GM12892 (cell line): Measurements from ENCODE around the gene ALPK1.
"Not testable (repeated sequence)": the region's sequence is repeated elsewhere in the genome, so short reads cannot be mapped to it uniquely, and the experiment has no call there.

Experiments used
- DNase-seq: peaks from one replicate; pipeline ENCODE4 v3.0.0; 2011; ENCODE audit not compliant: insufficient read length
- FAIRE-seq: peaks from 2 replicates; lab custom pipeline; 2011; peaks lifted over from hg19 to GRCh38; lab: Jason Lieb, UNC
- POLR2A ChIP-seq: IDR thresholded peaks from 2 replicates; pipeline ENCODE4 v1.6.1; 2011; ENCODE audit warnings: low read depth, low read length, control low read depth
- POLR2AphosphoS5 ChIP-seq: IDR thresholded peaks from 2 replicates; pipeline ENCODE4 v1.6.1; 2011; ENCODE audit warnings: low read depth, low read length, control low read depth
- TAF1 ChIP-seq: IDR thresholded peaks from 2 replicates; pipeline ENCODE4 v1.6.1; 2011; ENCODE audit warnings: low read depth, mild to moderate bottlenecking, control low read depth, low read length, borderline replicate concordance

The ALPK1 gene

GRCh38 chr4:112277705-112278448, 19.3 kb upstream of the ALPK1 start:
- no peak for FAIRE-seq
- TF ChIP-seq POLR2A (no peak), POLR2AphosphoS5 (no peak), TAF1 (no peak)
- DNase-seq: no peak

- FAIRE-seq (peak; percentile 81), DNase-seq (no peak)
- TF ChIP-seq POLR2AphosphoS5 (no peak; the same call in 1 of the 2 replicates), POLR2A (no peak), TAF1 (no peak)
Measured at GRCh38 chr4:112279025-112279881, 17.9 kb upstream of the ALPK1 start.

GRCh38 chr4:112279882-112280315, 17.3 kb upstream of the ALPK1 start:
- no peak for DNase-seq
- peak; percentile 68 for FAIRE-seq
- TF ChIP-seq TAF1: no peak
- no peak for TF ChIP-seq POLR2AphosphoS5
- TF ChIP-seq POLR2A: no peak

GRCh38 chr4:112280386-112281056, 16.6 kb upstream of the ALPK1 start:
- TF ChIP-seq TAF1: no peak
- TF ChIP-seq POLR2AphosphoS5: no peak
- no peak for TF ChIP-seq POLR2A
- DNase-seq (no peak), FAIRE-seq (no peak)

GRCh38 chr4:112281895-112282398, 15.2 kb upstream of the ALPK1 start:
- not testable (repeated sequence) for FAIRE-seq, DNase-seq
- TF ChIP-seq POLR2A: 0 out of 2 replicates have a peak, but pooled peaks have one; percentile 14

- FAIRE-seq (no peak), DNase-seq (no peak)
- TF ChIP-seq POLR2A: no peak
- no peak for TF ChIP-seq POLR2AphosphoS5
- no peak for TF ChIP-seq TAF1
Measured at GRCh38 chr4:112282860-112283667, 14.1 kb upstream of the ALPK1 start.

- TF ChIP-seq POLR2AphosphoS5: no peak
- peak; percentile 29; the same call in 1 of the 2 replicates for TF ChIP-seq POLR2A
- DNase-seq (no peak), FAIRE-seq (peak; percentile 46)
Measured at GRCh38 chr4:112284166-112284565, 13.0 kb upstream of the ALPK1 start.

- DNase-seq (no peak), FAIRE-seq (peak; percentile 78)
- no peak; the same call in 1 of the 2 replicates for TF ChIP-seq POLR2AphosphoS5
- peak; percentile 30; the same call in 1 of the 2 replicates for TF ChIP-seq POLR2A
- TF ChIP-seq TAF1: peak; percentile 17; the same call in 1 of the 2 replicates
Measured at GRCh38 chr4:112284662-112285411, 12.3 kb upstream of the ALPK1 start.

GRCh38 chr4:112287258-112287989, 9.7 kb upstream of the ALPK1 start:
- DNase-seq: no peak
- FAIRE-seq: peak; percentile 96
- peak; percentile 83 for TF ChIP-seq POLR2A
- TF ChIP-seq TAF1: peak; percentile 59; the same call in 1 of the 2 replicates
- TF ChIP-seq POLR2AphosphoS5: no peak; the same call in 1 of the 2 replicates
